ENCODE data around the gene RTP2. TPM values are rescaled to one million over a fixed set of nuclear protein-coding genes. Genes with fewer than 3 reads are reported as not detected.

Gene RTP2
- total and polyA plus RNA-seq, 2 experiments from 2014 or later = not detected

DNA sequence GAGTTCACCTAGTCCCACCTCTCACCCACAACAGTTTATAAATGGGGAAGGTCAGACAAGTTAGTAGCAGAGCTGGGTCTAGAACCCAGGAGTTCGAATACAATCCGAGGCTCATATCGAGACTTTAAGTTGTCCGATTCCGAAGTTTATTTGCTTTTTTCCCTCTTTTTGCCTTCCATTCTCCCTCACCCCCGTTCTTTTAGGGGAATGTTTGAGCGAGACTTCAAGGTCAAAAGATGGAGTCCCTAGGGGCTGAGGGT is 35.6 kb upstream of the RTP2 start:
- TF ChIP-seq, protein P1, sequence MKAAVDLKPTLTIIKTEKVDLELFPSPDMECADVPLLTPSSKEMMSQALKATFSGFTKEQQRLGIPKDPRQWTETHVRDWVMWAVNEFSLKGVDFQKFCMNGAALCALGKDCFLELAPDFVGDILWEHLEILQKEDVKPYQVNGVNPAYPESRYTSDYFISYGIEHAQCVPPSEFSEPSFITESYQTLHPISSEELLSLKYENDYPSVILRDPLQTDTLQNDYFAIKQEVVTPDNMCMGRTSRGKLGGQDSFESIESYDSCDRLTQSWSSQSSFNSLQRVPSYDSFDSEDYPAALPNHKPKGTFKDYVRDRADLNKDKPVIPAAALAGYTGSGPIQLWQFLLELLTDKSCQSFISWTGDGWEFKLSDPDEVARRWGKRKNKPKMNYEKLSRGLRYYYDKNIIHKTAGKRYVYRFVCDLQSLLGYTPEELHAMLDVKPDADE (IDR thresholded peaks at IDR 0.05) = no peak
- no peak for TF ChIP-seq ZNF114 (CRISPR knock-in tag; IDR thresholded peaks at IDR 0.05)
- H3K4me1 Mint-ChIP-seq = peaks cover 43% of the 10 kb centered on the region
- H3K79me2 ChIP-seq (replicated peaks; ENCODE audit: insufficient read depth) = no peaks in the 10 kb centered on the region

GRCh38 chr3:187737368-187738070 is 35.2 kb upstream of the RTP2 start:
- H3K4me1 Mint-ChIP-seq = peaks cover 38% of the 10 kb centered on the region
- peaks cover 25% of the 10 kb centered on the region for H3K4me1 ChIP-seq (ENCODE audit: insufficient read depth)
- no peaks in the 10 kb centered on the region for H4K20me1 ChIP-seq (replicated peaks; ENCODE audit: insufficient read depth)

More for the DNA sequence above, 35.6 kb upstream of the RTP2 start:
- peak overlapping the region; percentile 87 for H3K4me2 ChIP-seq
- peak overlapping the region; percentile 57 for H3K27ac ChIP-seq (ENCODE audit: low read depth)
- Mint-ChIP-seq H3K4me3 (peak overlapping the region; percentile 81), H3K9me3 (no peaks in the 10 kb centered on the region), H3K27me3 (ENCODE audit: insufficient read depth, low read depth, poor library complexity) (peaks cover 40% of the 10 kb centered on the region), H3K36me3 (ENCODE audit: low read depth) (no peaks in the 10 kb centered on the region), H3K27ac (no peak overlapping the region; the same call in 1 of the 2 replicates)
- DNase-seq (ENCODE audit: low spot score) = no peak
- H2AFZ ChIP-seq = peak overlapping the region; percentile 84
- H3F3A ChIP-seq (replicated peaks; ENCODE audit: low read depth) = no peaks in the 10 kb centered on the region; the same call in 1 of the 2 replicates
- H3K27me3 ChIP-seq (ENCODE audit: insufficient read depth) = peaks cover 53% of the 10 kb centered on the region
- no peak for ATAC-seq
- H3K4me3 ChIP-seq = peak overlapping the region; percentile 82
- no peaks in the 10 kb centered on the region for H4K20me1 ChIP-seq (replicated peaks; ENCODE audit: insufficient read depth)
- no peaks in the 10 kb centered on the region for H3K36me3 ChIP-seq (ENCODE audit: insufficient read depth)
- H3K9me2 ChIP-seq (ENCODE audit: insufficient read depth) = no peaks in the 10 kb centered on the region
- peaks cover 28% of the 10 kb centered on the region for H3K4me1 ChIP-seq (ENCODE audit: insufficient read depth)

More at GRCh38 chr3:187737368-187738070, 35.2 kb upstream of the RTP2 start:
- DNase-seq (ENCODE audit: low spot score) = peak; percentile 65
- Histone ChIP-seq H3F3A (replicated peaks; ENCODE audit: low read depth) (no peaks in the 10 kb centered on the region; the same call in 1 of the 2 replicates), H3K27me3 (ENCODE audit: insufficient read depth) (peaks cover 48% of the 10 kb centered on the region), H3K27ac (ENCODE audit: low read depth) (no peak overlapping the region), H2AFZ (peak overlapping the region; percentile 84; the same call in 1 of the 2 replicates), H3K9me2 (ENCODE audit: insufficient read depth) (no peaks in the 10 kb centered on the region), H3K4me3 (peak overlapping the region; percentile 82), H3K79me2 (replicated peaks; ENCODE audit: insufficient read depth) (no peaks in the 10 kb centered on the region), H3K4me2 (peak overlapping the region; percentile 87), H3K36me3 (ENCODE audit: insufficient read depth) (no peaks in the 10 kb centered on the region)
- TF ChIP-seq EZH2 (IDR thresholded peaks at IDR 0.05; ENCODE audit: low read depth, unreplicated experiment) = no peak
- TF ChIP-seq CREB1 (CRISPR knock-in tag; IDR thresholded peaks at IDR 0.05; ENCODE audit: low read depth) = no peak
- TF ChIP-seq REST (IDR thresholded peaks at IDR 0.05; ENCODE audit: unreplicated experiment) = no peak
- TF ChIP-seq ZNF114 (CRISPR knock-in tag; IDR thresholded peaks at IDR 0.05) = no peak
- TF ChIP-seq POLR2AphosphoS5 (IDR thresholded peaks at IDR 0.05; ENCODE audit: low read depth) = no peak
- TF ChIP-seq, protein P1 (IDR thresholded peaks at IDR 0.05) = no peak
- H3K27ac Mint-ChIP-seq = peak overlapping the region; percentile 36; the same call in 1 of the 2 replicates
- peaks cover 36% of the 10 kb centered on the region for H3K27me3 Mint-ChIP-seq (ENCODE audit: insufficient read depth, low read depth, poor library complexity)
- H3K9me3 Mint-ChIP-seq = no peaks in the 10 kb centered on the region
- H3K4me3 Mint-ChIP-seq = peak overlapping the region; percentile 81
- peak; percentile 7 for ATAC-seq
- H3K36me3 Mint-ChIP-seq (ENCODE audit: low read depth) = no peaks in the 10 kb centered on the region

Data from GM23338 (cell line).